Measurements from ENCODE around the gene NCBP2.

The NCBP2 gene

DNA sequence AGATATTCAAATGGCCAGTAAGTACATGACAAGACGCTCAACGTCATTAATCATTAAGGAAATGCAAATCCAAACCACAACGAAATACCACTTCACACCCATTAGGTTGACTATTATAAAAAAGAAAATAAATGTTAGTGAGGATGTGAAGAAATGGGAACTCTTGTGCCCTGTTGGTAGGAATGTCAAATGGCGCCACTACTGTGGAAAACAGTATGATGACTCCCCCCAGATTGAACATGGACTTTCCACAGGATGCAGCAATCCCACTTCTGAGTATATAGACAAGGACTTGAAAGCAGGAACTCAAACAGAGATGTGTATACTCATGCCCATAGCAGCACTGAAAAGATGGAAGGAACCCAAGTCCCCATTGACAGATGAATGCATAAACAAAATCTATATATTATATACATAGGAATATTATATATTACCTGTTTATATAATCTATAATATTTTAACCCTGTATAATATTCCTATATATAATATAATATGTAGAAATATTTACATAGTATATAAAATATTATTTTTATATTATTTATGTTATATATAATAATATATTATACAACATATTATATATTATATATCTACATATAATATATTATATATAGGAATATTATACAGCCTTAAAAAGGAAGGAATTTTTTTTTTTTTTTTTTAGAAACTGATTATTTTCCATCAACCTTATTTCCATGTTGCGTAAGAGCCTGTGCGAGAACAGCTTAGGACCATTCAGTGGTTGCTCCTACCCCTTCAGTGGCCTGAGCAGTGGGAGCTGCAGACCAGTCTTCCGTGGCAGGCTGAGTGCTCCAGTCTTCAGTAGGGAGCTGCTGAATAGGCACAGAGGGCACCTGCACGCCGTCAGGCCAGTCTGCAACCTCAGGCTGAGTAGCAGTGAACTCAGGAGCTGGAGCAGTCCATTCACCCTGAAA is 43.9 kb upstream of the NCBP2 start:
- TF ChIP-seq, protein P1, sequence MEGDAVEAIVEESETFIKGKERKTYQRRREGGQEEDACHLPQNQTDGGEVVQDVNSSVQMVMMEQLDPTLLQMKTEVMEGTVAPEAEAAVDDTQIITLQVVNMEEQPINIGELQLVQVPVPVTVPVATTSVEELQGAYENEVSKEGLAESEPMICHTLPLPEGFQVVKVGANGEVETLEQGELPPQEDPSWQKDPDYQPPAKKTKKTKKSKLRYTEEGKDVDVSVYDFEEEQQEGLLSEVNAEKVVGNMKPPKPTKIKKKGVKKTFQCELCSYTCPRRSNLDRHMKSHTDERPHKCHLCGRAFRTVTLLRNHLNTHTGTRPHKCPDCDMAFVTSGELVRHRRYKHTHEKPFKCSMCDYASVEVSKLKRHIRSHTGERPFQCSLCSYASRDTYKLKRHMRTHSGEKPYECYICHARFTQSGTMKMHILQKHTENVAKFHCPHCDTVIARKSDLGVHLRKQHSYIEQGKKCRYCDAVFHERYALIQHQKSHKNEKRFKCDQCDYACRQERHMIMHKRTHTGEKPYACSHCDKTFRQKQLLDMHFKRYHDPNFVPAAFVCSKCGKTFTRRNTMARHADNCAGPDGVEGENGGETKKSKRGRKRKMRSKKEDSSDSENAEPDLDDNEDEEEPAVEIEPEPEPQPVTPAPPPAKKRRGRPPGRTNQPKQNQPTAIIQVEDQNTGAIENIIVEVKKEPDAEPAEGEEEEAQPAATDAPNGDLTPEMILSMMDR (IDR thresholded peaks at IDR 0.05), result no peak

DNA sequence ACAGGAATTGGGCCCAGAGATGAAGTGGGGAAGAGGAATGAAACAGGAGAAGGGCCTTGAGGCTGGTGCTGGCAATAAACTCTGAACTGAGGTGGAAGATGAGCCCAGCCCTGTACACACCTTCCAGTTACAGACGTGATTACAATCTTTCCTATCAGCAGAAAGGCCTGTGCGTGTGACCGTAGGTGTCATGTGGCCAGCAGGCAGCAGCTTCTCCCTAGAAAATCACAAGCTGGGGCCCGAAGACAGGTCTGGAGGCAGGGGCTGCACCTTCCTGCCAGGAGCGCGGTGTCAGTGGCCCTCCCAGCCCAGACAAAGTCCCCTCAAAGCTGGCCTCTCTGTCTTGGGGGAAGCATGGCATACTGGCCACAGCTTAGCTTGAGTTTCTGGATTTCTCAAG is 43.0 kb upstream of the NCBP2 start:
- TF ChIP-seq, protein P1 (IDR thresholded peaks at IDR 0.05), result no peak

DNA sequence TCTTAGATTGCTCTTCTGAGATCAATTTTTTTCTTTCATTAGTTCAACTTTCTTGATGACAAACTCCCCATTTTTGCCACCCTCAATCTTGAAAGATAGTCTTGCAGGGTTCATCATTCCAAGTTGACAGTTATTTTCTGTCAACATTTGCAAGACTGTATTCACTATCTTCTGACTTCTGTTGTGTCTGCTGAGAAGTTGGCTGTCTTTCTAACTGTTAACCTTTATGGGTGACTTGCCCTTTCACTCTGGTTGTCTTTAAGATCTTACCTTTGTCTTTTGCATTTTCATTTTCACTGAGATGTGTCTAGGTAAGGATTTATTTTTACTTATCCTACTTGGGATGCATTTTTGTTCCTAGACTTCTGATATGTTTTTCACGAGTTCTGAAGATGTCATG is 40.9 kb upstream of the NCBP2 start:
- TF ChIP-seq, protein P1 (IDR thresholded peaks at IDR 0.05), result no peak

DNA sequence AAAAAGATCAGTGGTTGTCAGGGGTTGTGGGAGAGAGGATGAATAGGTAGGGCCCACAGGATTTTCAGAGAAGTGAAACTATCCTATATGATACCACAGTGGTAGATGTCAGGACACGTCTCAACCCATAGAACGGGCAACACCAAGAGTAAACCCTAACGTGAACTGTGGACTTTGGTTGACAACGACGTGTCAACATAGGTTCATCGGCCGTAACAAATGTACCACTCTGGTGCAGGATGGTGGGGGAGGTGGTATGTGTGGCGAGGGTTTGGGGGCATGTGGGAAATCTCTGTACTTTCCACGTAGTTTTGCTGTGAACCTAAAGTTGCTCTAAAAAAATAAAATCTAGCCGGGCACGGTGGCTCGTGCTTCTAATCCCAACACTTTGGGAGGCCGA is 39.3 kb upstream of the NCBP2 start:
- TF ChIP-seq, protein P1 (IDR thresholded peaks at IDR 0.05), result no peak

DNA sequence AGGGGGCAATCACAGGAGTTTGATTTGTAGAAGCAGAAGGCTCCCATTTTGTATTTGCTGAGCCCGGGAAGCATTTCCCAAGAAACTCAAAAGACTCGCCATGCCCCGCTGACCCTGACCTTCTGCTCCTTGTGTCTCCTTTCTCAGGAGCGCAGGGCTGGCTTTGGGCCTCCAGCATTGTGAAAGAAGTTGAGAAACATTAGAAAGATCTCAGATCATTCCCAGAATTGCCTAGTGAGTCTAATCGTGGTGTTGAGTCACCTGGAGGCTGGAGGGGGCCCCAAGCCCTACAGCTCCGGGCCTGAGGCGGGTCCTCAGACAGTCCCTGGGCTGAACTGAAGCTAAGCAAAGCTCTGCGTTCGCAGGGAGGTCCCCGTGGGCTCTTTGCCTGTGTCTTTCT is 37.2 kb upstream of the NCBP2 start:
- TF ChIP-seq, protein P1 (IDR thresholded peaks at IDR 0.05), result no peak

DNA sequence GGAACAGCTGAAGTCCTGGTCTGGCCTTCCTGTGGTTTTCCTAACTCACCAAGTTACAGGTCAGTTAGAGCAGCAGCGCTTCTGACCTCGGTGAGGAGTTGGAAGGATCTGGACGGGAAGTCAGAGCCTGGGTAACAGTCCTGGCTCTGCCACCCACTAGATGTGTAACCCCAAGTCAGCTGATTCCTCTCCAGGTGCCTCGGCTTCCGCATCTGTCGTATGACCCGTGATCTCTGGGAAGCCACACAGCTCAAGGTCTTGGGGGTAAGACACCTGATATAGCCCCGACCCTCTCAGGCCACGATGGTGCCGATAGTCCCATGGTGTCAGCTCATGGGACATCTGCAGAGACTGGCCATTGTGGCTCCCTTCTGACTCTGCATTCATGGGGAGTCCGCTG is 34.6 kb upstream of the NCBP2 start:
- TF ChIP-seq, protein P1 (IDR thresholded peaks at IDR 0.05), result no peak

DNA sequence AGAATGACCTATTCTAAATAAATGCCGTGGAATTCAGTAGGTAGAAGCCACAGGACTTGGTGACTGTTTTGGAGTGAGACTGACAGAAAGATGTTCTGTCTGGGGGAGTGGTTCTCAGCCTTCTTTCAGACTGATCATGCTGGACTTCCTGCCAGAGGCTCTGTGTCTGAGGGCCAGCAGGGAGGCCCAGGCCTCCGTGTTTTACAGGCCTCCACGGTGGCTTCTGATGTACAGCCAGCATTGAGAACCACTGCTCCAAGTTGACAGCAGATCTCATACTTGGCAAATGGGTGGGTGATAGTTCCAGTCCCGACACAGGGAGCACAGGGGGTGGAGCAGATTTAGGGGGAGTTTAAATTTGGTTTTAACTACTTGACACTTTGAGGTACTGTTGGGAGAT is 33.0 kb upstream of the NCBP2 start:
- TF ChIP-seq, protein P1 (IDR thresholded peaks at IDR 0.05), result no peak
